Calu3 (cell line): ENCODE measurements around the gene CPE. TPM values are rescaled to one million over a fixed set of nuclear protein-coding genes. Genes with fewer than 3 reads are reported as not detected.

Source experiments
- BruUV-seq: library from RNA; stranded (reverse); fragments of 400-500 nt; replicated peaks from 2 replicates; lab custom pipeline; 2021; lab: Mats Ljungman, UMichigan
- CTCF ChIA-PET: fragments of 300-600 bp; sonication (Branson Sonifier 250); formaldehyde crosslinking; loops from one replicate; lab custom pipeline; 2022; ENCODE audit warnings: antibody characterized with exemption; lab: Charles Lee
- DNase-seq: peaks from one replicate; pipeline ENCODE4 v3.0.0; 2022
- H3K27ac Mint-ChIP-seq: one replicate; pipeline ENCODE4 v1.8.0; 2022; ENCODE audit warnings: mixed read lengths; ENCODE audit not compliant: unreplicated experiment
- H3K27me3 Mint-ChIP-seq: one replicate; pipeline ENCODE4 v1.8.0; 2022; ENCODE audit warnings: mixed read lengths; ENCODE audit not compliant: unreplicated experiment
- H3K36me3 Mint-ChIP-seq: one replicate; pipeline ENCODE4 v1.8.0; 2022; ENCODE audit warnings: mild to moderate bottlenecking, moderate library complexity, mixed read lengths; ENCODE audit not compliant: insufficient read depth, unreplicated experiment
- H3K4me1 Mint-ChIP-seq: one replicate; pipeline ENCODE4 v1.8.0; 2022; ENCODE audit warnings: mild to moderate bottlenecking, low read depth, mixed read lengths; ENCODE audit not compliant: unreplicated experiment
- H3K4me3 Mint-ChIP-seq: one replicate; pipeline ENCODE4 v1.8.0; 2022; ENCODE audit warnings: mild to moderate bottlenecking, low read depth, moderate library complexity, mixed read lengths; ENCODE audit not compliant: unreplicated experiment
- H3K9me3 Mint-ChIP-seq: one replicate; pipeline ENCODE4 v1.8.0; 2022; ENCODE audit warnings: low read depth, mixed read lengths; ENCODE audit not compliant: unreplicated experiment
- intact Hi-C: fragments of 100-400 bp; cut with micrococcal nuclease; formaldehyde crosslinking; loops from one replicate; pipeline ENCODE4 v1.10.0; 2022; ENCODE audit not compliant: unreplicated experiment
- total RNA-seq: library from RNA; stranded (reverse); gene quantifications from 2 replicates; pipeline ENCODE4 v1.2.3, GENCODE V29; 2022
- TF ChIP-seq, protein P1 (sequence below): fragments of 200-600 bp; IDR thresholded peaks from one replicate; pipeline ENCODE4 v1.8.0; 2022; ENCODE audit warnings: antibody characterized with exemption; ENCODE audit not compliant: unreplicated experiment

The CPE gene
- total RNA-seq, 1 experiment from 2014 or later, result 4.7 TPM

DNA sequence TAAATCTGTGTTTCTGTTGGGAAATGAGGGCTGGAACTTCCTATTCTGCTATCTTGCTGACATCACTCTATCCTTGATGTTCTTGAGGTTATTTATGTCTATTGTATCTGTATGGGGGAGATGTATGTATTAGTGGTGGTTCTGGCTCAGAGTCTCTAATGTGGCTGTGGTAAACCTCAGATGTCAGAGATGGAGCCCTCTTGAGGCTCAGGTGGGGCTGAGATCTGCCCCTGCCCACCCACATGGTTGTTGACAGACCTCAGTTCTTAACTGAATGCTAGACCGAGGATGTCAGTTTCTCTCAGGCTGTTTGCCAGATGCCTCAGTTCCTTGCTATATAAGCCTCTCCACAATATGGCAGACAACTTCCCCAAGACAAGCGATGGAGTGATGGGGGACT, 3.3 kb upstream of the CPE start:
- BruUV-seq, result no TSS peak
- no peaks in the 10 kb centered on the region for H3K27me3 Mint-ChIP-seq
- H3K27ac Mint-ChIP-seq, result no peak overlapping the region
- TF ChIP-seq, protein P1, sequence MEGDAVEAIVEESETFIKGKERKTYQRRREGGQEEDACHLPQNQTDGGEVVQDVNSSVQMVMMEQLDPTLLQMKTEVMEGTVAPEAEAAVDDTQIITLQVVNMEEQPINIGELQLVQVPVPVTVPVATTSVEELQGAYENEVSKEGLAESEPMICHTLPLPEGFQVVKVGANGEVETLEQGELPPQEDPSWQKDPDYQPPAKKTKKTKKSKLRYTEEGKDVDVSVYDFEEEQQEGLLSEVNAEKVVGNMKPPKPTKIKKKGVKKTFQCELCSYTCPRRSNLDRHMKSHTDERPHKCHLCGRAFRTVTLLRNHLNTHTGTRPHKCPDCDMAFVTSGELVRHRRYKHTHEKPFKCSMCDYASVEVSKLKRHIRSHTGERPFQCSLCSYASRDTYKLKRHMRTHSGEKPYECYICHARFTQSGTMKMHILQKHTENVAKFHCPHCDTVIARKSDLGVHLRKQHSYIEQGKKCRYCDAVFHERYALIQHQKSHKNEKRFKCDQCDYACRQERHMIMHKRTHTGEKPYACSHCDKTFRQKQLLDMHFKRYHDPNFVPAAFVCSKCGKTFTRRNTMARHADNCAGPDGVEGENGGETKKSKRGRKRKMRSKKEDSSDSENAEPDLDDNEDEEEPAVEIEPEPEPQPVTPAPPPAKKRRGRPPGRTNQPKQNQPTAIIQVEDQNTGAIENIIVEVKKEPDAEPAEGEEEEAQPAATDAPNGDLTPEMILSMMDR, result no peak
- H3K4me3 Mint-ChIP-seq, result no peak overlapping the region
- H3K9me3 Mint-ChIP-seq, result no peaks in the 10 kb centered on the region
- DNase-seq, result no peak
- peaks cover 7% of the 10 kb centered on the region for H3K36me3 Mint-ChIP-seq
- intact Hi-C loops, result no loop called here
- no peaks in the 10 kb centered on the region for H3K4me1 Mint-ChIP-seq
- CTCF ChIA-PET, result no interaction called here

GRCh38 chr4:165378398-165378744, 437 bp upstream of the CPE start:
- no peaks in the 10 kb centered on the region for H3K4me1 Mint-ChIP-seq
- H3K9me3 Mint-ChIP-seq, result no peaks in the 10 kb centered on the region
- no TSS peak for BruUV-seq
- no peak overlapping the region for H3K27ac Mint-ChIP-seq
- H3K27me3 Mint-ChIP-seq, result no peaks in the 10 kb centered on the region
- DNase-seq, result no peak
- TF ChIP-seq, protein P1, result no peak
- peak overlapping the region; percentile 76 for H3K4me3 Mint-ChIP-seq
- peaks cover 7% of the 10 kb centered on the region for H3K36me3 Mint-ChIP-seq
- intact Hi-C loops, result no loop called here
- CTCF ChIA-PET, result interaction anchor here (1.2 kb wide), 1 partner anchor 22 kb away, joined by 3 read pairs; no protein-coding TSS in a partner anchor

GRCh38 chr4:165379678-165380064, 863 bp downstream of the CPE start:
- no TSS peak for BruUV-seq
- Mint-ChIP-seq H3K9me3 (no peaks in the 10 kb centered on the region), H3K4me3 (peak overlapping the region; percentile 76), H3K4me1 (no peaks in the 10 kb centered on the region), H3K27me3 (no peaks in the 10 kb centered on the region), H3K36me3 (peaks cover 7% of the 10 kb centered on the region), H3K27ac (no peak overlapping the region)
- CTCF ChIA-PET, result no interaction called here
- TF ChIP-seq, protein P1, result no peak
- no peak for DNase-seq
- intact Hi-C loops, result no loop called here

DNA sequence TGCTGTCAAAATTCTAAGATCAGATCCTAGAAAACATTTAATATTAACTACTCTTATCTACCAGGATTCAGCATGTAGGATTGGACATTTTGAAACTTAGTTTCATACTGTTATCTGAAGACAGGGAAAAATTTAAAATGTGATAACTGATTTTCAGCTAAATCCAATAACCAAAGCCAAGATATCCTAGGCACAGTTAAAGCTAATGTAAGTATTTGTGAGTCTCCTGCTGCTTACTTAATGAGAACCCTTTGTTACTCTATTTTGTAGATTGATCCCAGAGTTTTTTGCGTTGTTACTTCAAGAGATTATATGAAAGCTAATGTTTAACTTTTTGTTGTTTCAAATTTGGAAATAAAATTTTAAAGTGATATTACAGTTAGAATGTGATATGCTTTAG, 2.0 kb downstream of the CPE start:
- DNase-seq, result no peak
- peaks cover 7% of the 10 kb centered on the region for H3K36me3 Mint-ChIP-seq
- CTCF ChIA-PET, result no interaction called here
- H3K9me3 Mint-ChIP-seq, result no peaks in the 10 kb centered on the region
- H3K27ac Mint-ChIP-seq, result no peak overlapping the region
- no TSS peak for BruUV-seq
- intact Hi-C loops, result no loop called here
- H3K4me3 Mint-ChIP-seq, result no peak overlapping the region
- H3K4me1 Mint-ChIP-seq, result no peaks in the 10 kb centered on the region
- no peaks in the 10 kb centered on the region for H3K27me3 Mint-ChIP-seq
- TF ChIP-seq, protein P1, result no peak
